Fibroblast of skin of left biceps (primary cell): ENCODE results near the gene KMT5B.

Experiments used
- DNase-seq, 2 experiments: peaks; one replicate each; pipeline ENCODE4 v3.0.0-alpha.2; 2013; ENCODE audit warnings: low read depth in 2 of 2

The KMT5B gene

GRCh38 chr11:68215524-68216170, 2.6 kb upstream of the KMT5B start:
- no peak for DNase-seq

GRCh38 chr11:68215087-68215445, 2.0 kb upstream of the KMT5B start:
- no peak for DNase-seq

GRCh38 chr11:68214173-68215086, 1.3 kb upstream of the KMT5B start:
- no peak for DNase-seq

- peak; percentile 95 to 96 for DNase-seq
Observed at GRCh38 chr11:68213555-68214172, 568 bp upstream of the KMT5B start.

GRCh38 chr11:68212421-68213134, 518 bp downstream of the KMT5B start:
- DNase-seq: peak; percentile 33 to 38

- DNase-seq: no peak
Observed at GRCh38 chr11:68211546-68211945, 1.6 kb downstream of the KMT5B start.

- DNase-seq: peak in 1 of 2 experiments; percentile 21
Observed at GRCh38 chr11:68206211-68206610, 6.9 kb downstream of the KMT5B start.

- no peak for DNase-seq
Observed at GRCh38 chr11:68204402-68204801, 8.7 kb downstream of the KMT5B start.

GRCh38 chr11:68202165-68202564, 10.9 kb downstream of the KMT5B start:
- DNase-seq: no peak

GRCh38 chr11:68201492-68201891, 11.6 kb downstream of the KMT5B start:
- DNase-seq: no peak

GRCh38 chr11:68200639-68201038, 12.5 kb downstream of the KMT5B start:
- DNase-seq: peak; percentile 64 to 69

- DNase-seq: no peak
Observed at GRCh38 chr11:68199295-68199987, 13.7 kb downstream of the KMT5B start.

GRCh38 chr11:68196219-68196618, 16.9 kb downstream of the KMT5B start:
- no peak for DNase-seq

GRCh38 chr11:68194675-68195294, 18.3 kb downstream of the KMT5B start:
- DNase-seq: no peak

GRCh38 chr11:68193018-68193417, 20.1 kb downstream of the KMT5B start:
- DNase-seq: no peak

- no peak for DNase-seq
Observed at GRCh38 chr11:68191661-68192579, 21.2 kb downstream of the KMT5B start.

GRCh38 chr11:68189888-68190287, 23.2 kb downstream of the KMT5B start:
- DNase-seq: no peak

- no peak for DNase-seq
Observed at GRCh38 chr11:68189082-68189481, 24.0 kb downstream of the KMT5B start.

- DNase-seq: no peak
Observed at GRCh38 chr11:68186061-68186460, 27.0 kb downstream of the KMT5B start.
